ENCODE measurements around the gene ZNF599. TPM values are rescaled to one million over a fixed set of nuclear protein-coding genes. Genes with fewer than 3 reads are reported as not detected.

The ZNF599 gene
- total RNA-seq, 4 donors from 2014 or later = 2.5 to 5.0 (median 3.9) TPM

GRCh38 chr19:34786236-34786635 lies 13.2 kb upstream of the ZNF599 start:
- Histone ChIP-seq H3K4me3 (no peak overlapping the region), H3K27me3 (no peaks in the 10 kb centered on the region), H3K36me3 (no peaks in the 10 kb centered on the region), H3K27ac (no peak overlapping the region), H3K4me1 (no peaks in the 10 kb centered on the region), H3K9me3 (no peaks in the 10 kb centered on the region)
- no peak for DNase-seq
- no peak for TF ChIP-seq CTCF (IDR thresholded peaks at IDR 0.05)
- no peak for TF ChIP-seq POLR2A (IDR thresholded peaks at IDR 0.05)

- no peak for TF ChIP-seq POLR2A (IDR thresholded peaks at IDR 0.05)
- TF ChIP-seq CTCF (IDR thresholded peaks at IDR 0.05) = no peak
- Histone ChIP-seq H3K9me3 (no peaks in the 10 kb centered on the region), H3K4me1 (no peaks in the 10 kb centered on the region), H3K27ac (no peak overlapping the region), H3K36me3 (no peaks in the 10 kb centered on the region), H3K4me3 (no peak overlapping the region), H3K27me3 (no peaks in the 10 kb centered on the region)
- no peak for DNase-seq
Measured at GRCh38 chr19:34779652-34780051, 6.6 kb upstream of the ZNF599 start.

GRCh38 chr19:34778342-34778741 lies 5.3 kb upstream of the ZNF599 start:
- H3K27ac ChIP-seq = no peak overlapping the region
- no peak overlapping the region for H3K4me3 ChIP-seq
- TF ChIP-seq POLR2A (IDR thresholded peaks at IDR 0.05) (no peak), CTCF (IDR thresholded peaks at IDR 0.05) (no peak)
- no peaks in the 10 kb centered on the region for H3K4me1 ChIP-seq
- H3K9me3 ChIP-seq = no peaks in the 10 kb centered on the region
- no peak for DNase-seq
- no peaks in the 10 kb centered on the region for H3K27me3 ChIP-seq
- no peaks in the 10 kb centered on the region for H3K36me3 ChIP-seq

GRCh38 chr19:34774857-34775256 lies 1.8 kb upstream of the ZNF599 start:
- Histone ChIP-seq H3K4me3 (no peak overlapping the region), H3K9me3 (no peaks in the 10 kb centered on the region), H3K4me1 (peaks cover 0 to 10% (median 4%) of the 10 kb centered on the region in 4 donors), H3K27ac (no peak overlapping the region), H3K36me3 (no peaks in the 10 kb centered on the region), H3K27me3 (no peaks in the 10 kb centered on the region)
- TF ChIP-seq POLR2A (IDR thresholded peaks at IDR 0.05) = no peak
- no peak for TF ChIP-seq CTCF (IDR thresholded peaks at IDR 0.05)
- no peak for DNase-seq

DNA sequence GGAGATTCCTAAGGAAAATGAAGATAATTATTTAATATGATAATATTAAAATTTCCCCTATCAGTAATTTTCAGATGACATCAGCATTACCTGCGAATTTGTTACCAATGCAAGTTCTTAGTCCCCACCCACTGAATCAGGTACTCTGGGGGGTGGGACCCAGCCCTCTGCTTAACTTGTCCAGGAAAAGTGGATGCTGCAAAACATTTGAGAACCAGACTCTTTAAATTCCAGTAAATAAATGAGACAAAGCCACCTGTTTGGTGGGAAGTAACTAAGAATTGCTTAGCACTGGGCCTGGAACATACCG lies 495 bp upstream of the ZNF599 start:
- H3K9me3 ChIP-seq = no peaks in the 10 kb centered on the region
- no peaks in the 10 kb centered on the region for H3K27me3 ChIP-seq
- no peak overlapping the region for H3K27ac ChIP-seq
- peaks cover 0 to 10% (median 4%) of the 10 kb centered on the region in 4 donors for H3K4me1 ChIP-seq
- TF ChIP-seq CTCF (IDR thresholded peaks at IDR 0.05) = no peak
- no peak for TF ChIP-seq POLR2A (IDR thresholded peaks at IDR 0.05)
- peak overlapping the region; percentile 59 to 89 (median 78) for H3K4me3 ChIP-seq
- no peak for DNase-seq
- peaks cover 0 to 9% (median 0%) of the 10 kb centered on the region in 3 donors for H3K36me3 ChIP-seq

GRCh38 chr19:34767951-34768350 lies 5.1 kb downstream of the ZNF599 start:
- Histone ChIP-seq H3K27me3 (no peaks in the 10 kb centered on the region), H3K4me1 (peaks cover 0 to 10% (median 4%) of the 10 kb centered on the region in 4 donors), H3K36me3 (peaks cover 0 to 60% (median 0%) of the 10 kb centered on the region in 3 donors), H3K9me3 (peaks cover 0 to 13% (median 0%) of the 10 kb centered on the region in 4 donors), H3K27ac (no peak overlapping the region), H3K4me3 (no peak overlapping the region)
- no peak for DNase-seq
- no peak for TF ChIP-seq CTCF (IDR thresholded peaks at IDR 0.05)
